Endodermal cell (in vitro differentiated cells): ENCODE data around the gene MPG. TPM values are rescaled to one million over a fixed set of nuclear protein-coding genes. Genes with fewer than 3 reads are reported as not detected.
"Not testable (repeated sequence)": the region's sequence is repeated elsewhere in the genome, so short reads cannot be mapped to it uniquely, and the experiment has no call there.

Experiments
- DNase-seq: peaks from one replicate; pipeline ENCODE4 v3.0.0-alpha.2; 2017
- H3K27ac ChIP-seq: 2 replicates; pipeline ENCODE4 v1.5.1; 2013; ENCODE audit warnings: mild to moderate bottlenecking, low read depth, low read length, moderate library complexity
- H3K27me3 ChIP-seq: 2 replicates; pipeline ENCODE4 v1.6.1; 2013; ENCODE audit warnings: mild to moderate bottlenecking, low read length, moderate library complexity; ENCODE audit not compliant: insufficient read depth, control insufficient read depth, poor library complexity, severe bottlenecking
- H3K36me3 ChIP-seq: 2 replicates; pipeline ENCODE4 v1.7.0; 2013; ENCODE audit warnings: mild to moderate bottlenecking, low read length, moderate library complexity; ENCODE audit not compliant: control insufficient read depth, insufficient read depth
- H3K4me1 ChIP-seq: one replicate; pipeline ENCODE4 v1.7.0; 2013; ENCODE audit warnings: low read length; ENCODE audit not compliant: control insufficient read depth, insufficient read depth
- H3K4me3 ChIP-seq: 2 replicates; pipeline ENCODE4 v1.5.1; 2013; ENCODE audit warnings: mild to moderate bottlenecking, low read length, moderate library complexity
- H3K9ac ChIP-seq: 2 replicates; pipeline ENCODE4 v1.6.1; 2013; ENCODE audit warnings: mild to moderate bottlenecking, low read length, moderate library complexity; ENCODE audit not compliant: poor library complexity, severe bottlenecking; ENCODE audit errors: extremely low read depth
- H3K9me3 ChIP-seq: 2 replicates; pipeline ENCODE4 v1.6.1; 2013; ENCODE audit warnings: mild to moderate bottlenecking, low read length, moderate library complexity; ENCODE audit not compliant: control insufficient read depth
- H3K27ac Mint-ChIP-seq: 2 replicates; pipeline ENCODE4 v1.8.0; 2020; ENCODE audit warnings: mixed read lengths
- H3K27me3 Mint-ChIP-seq: 2 replicates; pipeline ENCODE4 v1.8.0; 2021; ENCODE audit warnings: mild to moderate bottlenecking, mixed read lengths; ENCODE audit not compliant: insufficient read depth
- H3K36me3 Mint-ChIP-seq: 2 replicates; pipeline ENCODE4 v1.8.0; 2020; ENCODE audit warnings: low read depth, mixed read lengths
- H3K4me1 Mint-ChIP-seq: 2 replicates; pipeline ENCODE4 v1.8.0; 2020; ENCODE audit warnings: mixed read lengths
- H3K4me3 Mint-ChIP-seq: 2 replicates; pipeline ENCODE4 v1.8.0; 2020; ENCODE audit warnings: mild to moderate bottlenecking, moderate library complexity, mixed read lengths
- H3K9me3 Mint-ChIP-seq: 2 replicates; pipeline ENCODE4 v1.8.0; 2020; ENCODE audit warnings: mild to moderate bottlenecking, mixed read lengths
- CTCF ChIP-seq: fragments of 200-600 bp; sonication (generic); conservative IDR thresholded peaks from 2 replicates; pipeline ENCODE4 v1.5.0; 2021; ENCODE audit warnings: antibody characterized with exemption, mild to moderate bottlenecking
- WGBS, 2 experiments: methylation state at CpG; one replicate each; pipeline versions ENCODE4 v1.1.5 to v1.1.7; 2013; ENCODE audit warnings: missing lambda C conversion rate in 2 of 2, mixed read lengths in 1 of 2; ENCODE audit not compliant: insufficient coverage in 1 of 2, insufficient read length in 1 of 2; 5-methylcytosine and 5-hydroxymethylcytosine counted together
- total RNA-seq, 2 donors: library from RNA; stranded (reverse); fragmentation: NEBNext Ultra II Directional in 1 of 2; extraction: Animal tissue kit (Norgen Biotek cat#: 25700) in 1 of 2; gene quantifications; 2 replicates in 1 of 2; 3 replicates in 1 of 2; pipeline ENCODE4 v1.2.1, GENCODE V29; 2021

Gene MPG
- total RNA-seq, 2 donors from 2014 or later: 59.9 to 62.2 TPM

DNA sequence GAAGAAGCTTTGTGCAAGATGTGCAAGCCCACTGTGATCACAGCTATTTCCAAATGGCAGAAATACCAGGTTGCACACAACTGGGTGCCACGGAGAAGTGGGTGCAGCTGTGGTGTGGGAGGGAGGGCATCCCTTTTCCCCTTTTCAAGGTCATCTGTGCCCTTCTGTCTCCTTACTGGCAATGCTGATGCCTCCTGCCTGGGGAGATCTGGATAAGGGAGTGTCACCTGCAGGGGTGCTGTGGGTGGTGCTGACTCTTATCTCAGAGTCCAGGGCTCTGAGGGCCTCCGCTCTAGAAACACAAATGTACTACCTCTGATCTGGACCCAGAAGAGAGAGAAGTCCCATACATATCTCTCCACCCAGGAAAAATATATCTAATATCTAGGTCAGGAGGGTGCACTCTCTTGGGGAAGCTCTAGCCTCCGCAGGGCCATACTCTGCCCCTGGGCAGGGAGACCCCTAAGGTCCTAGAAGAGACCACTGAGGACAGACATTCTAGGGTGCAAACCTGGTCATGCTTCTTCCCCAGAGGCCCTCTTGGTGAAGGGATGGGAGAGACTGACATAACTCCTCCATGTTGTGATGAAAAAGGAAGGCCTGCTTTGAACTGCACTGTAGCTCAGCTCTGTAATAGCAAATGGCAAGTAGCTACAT lies 41.9 kb downstream of the MPG start:
- H3K27me3 ChIP-seq: no peaks in the 10 kb centered on the region
- 83 to 100% methylated on average over 1 to 3 of the region's 3 CpGs for WGBS, 2 experiments
- Mint-ChIP-seq H3K4me1 (peaks cover 7% of the 10 kb centered on the region), H3K27me3 (no peaks in the 10 kb centered on the region), H3K27ac (no peak overlapping the region), H3K9me3 (no peaks in the 10 kb centered on the region), H3K4me3 (no peak overlapping the region), H3K36me3 (peaks cover 18% of the 10 kb centered on the region)
- no peaks in the 10 kb centered on the region for H3K9me3 ChIP-seq
- no peaks in the 10 kb centered on the region for H3K4me1 ChIP-seq
- H3K36me3 ChIP-seq: peaks cover 5% of the 10 kb centered on the region
- H3K27ac ChIP-seq: no peak overlapping the region
- H3K9ac ChIP-seq: no peak overlapping the region
- DNase-seq: no peak
- no peak for TF ChIP-seq CTCF
- no peak overlapping the region for H3K4me3 ChIP-seq

DNA sequence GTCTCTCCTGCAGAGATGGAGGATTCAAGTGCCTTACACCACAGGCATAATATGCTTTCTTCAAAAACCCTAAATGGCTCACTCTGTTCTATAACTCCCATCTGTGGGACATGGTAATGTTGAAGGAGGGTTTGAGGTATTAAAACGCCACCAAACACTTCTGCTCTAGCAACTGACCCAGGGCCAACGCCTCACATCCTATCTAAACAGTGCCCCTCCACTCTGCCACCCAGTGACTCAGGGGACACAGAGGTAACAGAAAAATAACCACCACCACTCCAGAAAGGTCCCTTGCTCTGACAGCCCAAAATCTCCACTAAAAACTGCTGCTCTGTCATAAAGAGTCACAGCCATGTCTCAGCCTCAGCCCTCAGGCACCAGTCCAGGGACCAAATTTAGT lies 42.7 kb downstream of the MPG start:
- Mint-ChIP-seq H3K27me3 (no peaks in the 10 kb centered on the region), H3K4me1 (peaks cover 7% of the 10 kb centered on the region), H3K36me3 (peaks cover 16% of the 10 kb centered on the region), H3K27ac (no peak overlapping the region), H3K9me3 (no peaks in the 10 kb centered on the region), H3K4me3 (no peak overlapping the region)
- no peaks in the 10 kb centered on the region for H3K27me3 ChIP-seq
- no peak overlapping the region for H3K4me3 ChIP-seq
- 84% methylated on average over 2 of the region's 2 CpGs; no CpG with 5 or more reads in 1 of the 2 experiments for whole genome bisulfite sequencing, 2 experiments
- H3K4me1 ChIP-seq: no peaks in the 10 kb centered on the region
- no peaks in the 10 kb centered on the region for H3K9me3 ChIP-seq
- peaks cover 5% of the 10 kb centered on the region for H3K36me3 ChIP-seq
- no peak for TF ChIP-seq CTCF
- no peak overlapping the region for H3K9ac ChIP-seq
- no peak overlapping the region for H3K27ac ChIP-seq
- DNase-seq: no peak

GRCh38 chr16:122361-122760 lies 44.3 kb downstream of the MPG start:
- no peaks in the 10 kb centered on the region for H3K9me3 Mint-ChIP-seq
- H3K9ac ChIP-seq: no peak overlapping the region
- WGBS, 2 experiments: 92 to 100% methylated on average over 1 of the region's 1 CpG
- peaks cover 7% of the 10 kb centered on the region for H3K4me1 Mint-ChIP-seq
- H3K4me3 Mint-ChIP-seq: no peak overlapping the region
- no peaks in the 10 kb centered on the region for H3K27me3 ChIP-seq
- no peak overlapping the region for H3K4me3 ChIP-seq
- H3K27ac ChIP-seq: no peak overlapping the region
- no peak overlapping the region for H3K27ac Mint-ChIP-seq
- no peak for TF ChIP-seq CTCF
- H3K36me3 ChIP-seq: no peaks in the 10 kb centered on the region
- no peaks in the 10 kb centered on the region for H3K4me1 ChIP-seq
- no peaks in the 10 kb centered on the region for H3K9me3 ChIP-seq
- no peaks in the 10 kb centered on the region for H3K27me3 Mint-ChIP-seq
- no peak for DNase-seq
- H3K36me3 Mint-ChIP-seq: peaks cover 2% of the 10 kb centered on the region

- not testable (repeated sequence) for H3K9me3 ChIP-seq, DNase-seq, H3K4me1 ChIP-seq, H3K27ac Mint-ChIP-seq, H3K27ac ChIP-seq, H3K36me3 Mint-ChIP-seq, H3K27me3 Mint-ChIP-seq, H3K36me3 ChIP-seq, H3K4me3 Mint-ChIP-seq, H3K9me3 Mint-ChIP-seq, H3K4me3 ChIP-seq, H3K4me1 Mint-ChIP-seq, H3K27me3 ChIP-seq, H3K9ac ChIP-seq
- 80 to 85% methylated on average over 6 to 15 of the region's 19 CpGs for WGBS, 2 experiments
Measured at GRCh38 chr16:123558-124350, 45.7 kb downstream of the MPG start.
